ENCODE measurements around the gene IL6R. TPM values are rescaled to one million over a fixed set of nuclear protein-coding genes. Genes with fewer than 3 reads are reported as not detected.

The IL6R gene
- total and polyA plus RNA-seq, 2 donors (not counting 1 experiment from before 2014, with no cell fraction given), result 3.5 to 5.3 TPM

GRCh38 chr1:154466921-154467417 is 61.8 kb downstream of the IL6R start:
- no peaks in the 10 kb centered on the region for H4K20me1 ChIP-seq (ENCODE audit: control insufficient read depth, insufficient read depth, low read length, poor library complexity, severe bottlenecking)
- H3K4me1 ChIP-seq (ENCODE audit: control insufficient read depth in 2 of 2, insufficient read depth in 2 of 2, low read length in 2 of 2), result peaks cover 0 to 5% of the 10 kb centered on the region in 2 donors
- Mint-ChIP-seq H3K4me1 (peaks cover 15% of the 10 kb centered on the region), H3K27me3 (no peaks in the 10 kb centered on the region), H3K9me3 (ENCODE audit: insufficient read depth) (no peaks in the 10 kb centered on the region), H3K27ac (no peak overlapping the region), H3K4me3 (no peak overlapping the region)
- H3K27me3 ChIP-seq (replicated peaks in 1 of 4; ENCODE audit: control extremely low read depth in 1 of 4, control insufficient read depth in 3 of 4, insufficient read depth in 4 of 4, low read length in 3 of 4), result no peaks in the 10 kb centered on the region
- H3K79me2 ChIP-seq (ENCODE audit: control insufficient read depth, insufficient read depth, low read length), result no peaks in the 10 kb centered on the region
- POLR2A ChIA-PET, result no interaction called here
- H3K27ac ChIP-seq (ENCODE audit: low read length in 2 of 2), result no peak overlapping the region
- CTCF ChIA-PET, result interaction anchor here (1.2 to 2.7 kb wide), 3 partner anchors 13 to 64 kb away, joined by 3 to 7 read pairs (median 6); partner anchors contain the start of gene IL6R
- H3K9ac ChIP-seq (ENCODE audit: low read length), result no peak overlapping the region
- intact Hi-C loops (cut with micrococcal nuclease), result no loop called here
- no peak overlapping the region for H3K4me3 ChIP-seq (ENCODE audit: control extremely low read depth in 1 of 5, extremely low read depth in 1 of 5, insufficient read depth in 1 of 5, low read depth in 2 of 5, low read length in 4 of 5)
- DNase-seq (no peak), ATAC-seq (ENCODE audit: low read depth) (no peak)
- H3K4me2 ChIP-seq (replicated peaks; ENCODE audit: low read depth, low read length, poor library complexity, severe bottlenecking), result no peak overlapping the region
- no peaks in the 10 kb centered on the region for H3K36me3 ChIP-seq (replicated peaks in 1 of 2; ENCODE audit: control extremely low read depth in 1 of 2, control insufficient read depth in 1 of 2, extremely low read depth in 1 of 2, insufficient read depth in 2 of 2, low read length in 1 of 2)
- TF ChIP-seq CTCF (IDR thresholded peaks at IDR 0.05), result no peak
- TF ChIP-seq EZH2 (IDR thresholded peaks at IDR 0.05; ENCODE audit: borderline replicate concordance, insufficient read depth, low read depth, low read length, poor library complexity, severe bottlenecking), result no peak
- 20% methylated on average over 1 of the region's 8 CpGs for WGBS (ENCODE audit: insufficient coverage)
- H2AFZ ChIP-seq (ENCODE audit: insufficient read depth, low read depth, low read length, poor library complexity, severe bottlenecking), result no peak overlapping the region
- no peaks in the 10 kb centered on the region for H3K9me3 ChIP-seq (ENCODE audit: control extremely low read depth in 1 of 3, control insufficient read depth in 2 of 3, insufficient read depth in 1 of 3, low read length in 2 of 3)

- Histone ChIP-seq H3K4me1 (ENCODE audit: control insufficient read depth in 2 of 2, insufficient read depth in 2 of 2, low read length in 2 of 2) (peaks cover 0 to 5% of the 10 kb centered on the region in 2 donors), H3K79me2 (ENCODE audit: control insufficient read depth, insufficient read depth, low read length) (no peaks in the 10 kb centered on the region), H3K36me3 (replicated peaks in 1 of 2; ENCODE audit: control extremely low read depth in 1 of 2, control insufficient read depth in 1 of 2, extremely low read depth in 1 of 2, insufficient read depth in 2 of 2, low read length in 1 of 2) (no peaks in the 10 kb centered on the region), H3K4me3 (ENCODE audit: control extremely low read depth in 1 of 5, extremely low read depth in 1 of 5, insufficient read depth in 1 of 5, low read depth in 2 of 5, low read length in 4 of 5) (no peak overlapping the region), H2AFZ (ENCODE audit: insufficient read depth, low read depth, low read length, poor library complexity, severe bottlenecking) (no peak overlapping the region), H3K9me3 (ENCODE audit: control extremely low read depth in 1 of 3, control insufficient read depth in 2 of 3, insufficient read depth in 1 of 3, low read length in 2 of 3) (no peaks in the 10 kb centered on the region), H3K4me2 (replicated peaks; ENCODE audit: low read depth, low read length, poor library complexity, severe bottlenecking) (no peak overlapping the region), H3K9ac (ENCODE audit: low read length) (no peak overlapping the region), H3K27ac (ENCODE audit: low read length in 2 of 2) (no peak overlapping the region), H3K27me3 (replicated peaks in 1 of 4; ENCODE audit: control extremely low read depth in 1 of 4, control insufficient read depth in 3 of 4, insufficient read depth in 4 of 4, low read length in 3 of 4) (no peaks in the 10 kb centered on the region), H4K20me1 (ENCODE audit: control insufficient read depth, insufficient read depth, low read length, poor library complexity, severe bottlenecking) (no peaks in the 10 kb centered on the region)
- Mint-ChIP-seq H3K4me3 (no peak overlapping the region), H3K4me1 (peaks cover 15% of the 10 kb centered on the region), H3K27ac (no peak overlapping the region), H3K9me3 (ENCODE audit: insufficient read depth) (no peaks in the 10 kb centered on the region), H3K27me3 (no peaks in the 10 kb centered on the region)
- TF ChIP-seq EZH2 (IDR thresholded peaks at IDR 0.05; ENCODE audit: borderline replicate concordance, insufficient read depth, low read depth, low read length, poor library complexity, severe bottlenecking), result no peak
- ChIA-PET POLR2A (interaction anchor here (0.7 kb wide), 1 partner anchor 63 kb away, joined by 3 read pairs; the partner anchor contains the start of gene IL6R), CTCF (interaction anchor here (0.6 to 2.7 kb wide), 6 partner anchors 12 to 110 kb away, joined by 3 to 7 read pairs (median 3); partner anchors contain the start of gene IL6R)
- ATAC-seq (ENCODE audit: low read depth) (no peak), DNase-seq (no peak)
- 90% methylated on average over 2 of the region's 11 CpGs for WGBS (ENCODE audit: insufficient coverage)
- intact Hi-C loops (cut with micrococcal nuclease), result no loop called here
Observed at GRCh38 chr1:154467434-154468102, 62.4 kb downstream of the IL6R start.

Measured in B cell (primary cell).